CD4-positive, alpha-beta T cell treated with Interleukin-21 for 1 hour (primary cell): ENCODE measurements around the gene ZFAND3.

Experiments used
- DNase-seq: peaks from one replicate; pipeline ENCODE4 v3.0.0-alpha.2; 2020

ZFAND3 gene

GRCh38 chr6:37827603-37828265, 8.2 kb downstream of the ZFAND3 start:
- no peak for DNase-seq

DNA sequence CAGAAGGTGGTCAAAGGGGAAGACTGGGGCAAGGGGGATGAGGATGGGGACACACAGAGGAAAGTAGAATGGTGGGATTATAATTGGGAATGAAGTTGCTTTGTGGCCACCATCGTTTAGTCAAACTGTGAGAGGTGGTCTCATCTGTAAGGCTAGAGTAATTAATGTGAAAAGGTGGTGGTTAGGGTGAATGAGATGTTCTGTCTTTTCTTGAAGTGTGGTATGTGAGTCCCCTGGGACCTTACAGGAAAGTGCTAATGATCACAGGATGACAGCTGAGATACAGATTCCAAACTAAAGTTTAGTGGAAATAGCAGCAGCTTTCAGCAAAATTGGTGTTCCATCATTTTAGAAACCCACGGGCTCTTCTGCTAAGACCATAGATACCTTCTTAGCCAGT, 10.7 kb downstream of the ZFAND3 start:
- no peak for DNase-seq

GRCh38 chr6:37831457-37831856, 11.9 kb downstream of the ZFAND3 start:
- no peak for DNase-seq

- no peak for DNase-seq
These were observed 16.4 kb downstream of the ZFAND3 start for GRCh38 chr6:37835923-37836322.

GRCh38 chr6:37838219-37838921, 18.8 kb downstream of the ZFAND3 start:
- no peak for DNase-seq

- DNase-seq: no peak
These were observed 20.8 kb downstream of the ZFAND3 start for GRCh38 chr6:37840143-37840939.

DNA sequence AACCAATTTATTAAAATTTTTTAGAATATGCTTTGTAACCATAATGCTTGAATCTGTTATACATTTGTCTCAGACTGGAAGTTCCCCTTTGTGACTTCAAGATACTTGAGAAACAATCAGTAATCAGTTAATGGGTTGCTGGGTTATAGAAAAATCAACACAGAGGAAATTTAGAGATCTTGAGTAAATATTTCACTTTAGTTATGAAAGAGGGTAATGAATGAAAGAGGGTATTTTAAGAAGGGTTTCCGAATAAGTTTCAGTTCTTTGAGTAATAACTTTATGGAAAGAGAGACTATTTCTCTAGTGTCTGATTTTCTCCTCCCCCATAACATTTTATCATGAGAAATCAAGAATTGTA, 21.4 kb downstream of the ZFAND3 start:
- DNase-seq: no peak

GRCh38 chr6:37845026-37845911, 25.7 kb downstream of the ZFAND3 start:
- no peak for DNase-seq

- DNase-seq: no peak
These were observed 26.4 kb downstream of the ZFAND3 start for GRCh38 chr6:37845930-37846329.

DNA sequence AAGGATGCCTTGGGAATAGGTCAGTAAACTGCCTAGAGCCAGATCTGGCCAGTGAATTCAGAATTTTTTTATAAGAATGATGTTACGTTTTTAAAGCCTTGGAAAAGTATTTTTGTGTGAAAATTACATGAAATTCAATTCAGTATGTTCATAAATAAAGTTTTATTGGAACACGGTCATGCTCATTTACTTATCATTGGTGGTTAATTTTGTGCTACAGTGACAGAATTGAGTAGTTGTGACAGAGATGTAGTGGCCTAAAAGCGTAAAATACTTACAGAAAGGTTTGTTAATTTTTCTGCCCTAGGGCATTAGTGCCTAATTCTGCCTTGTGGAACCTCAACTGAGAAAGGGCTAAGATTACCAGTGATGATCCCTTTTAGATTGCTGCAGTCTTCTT, 28.2 kb downstream of the ZFAND3 start:
- DNase-seq: no peak

DNA sequence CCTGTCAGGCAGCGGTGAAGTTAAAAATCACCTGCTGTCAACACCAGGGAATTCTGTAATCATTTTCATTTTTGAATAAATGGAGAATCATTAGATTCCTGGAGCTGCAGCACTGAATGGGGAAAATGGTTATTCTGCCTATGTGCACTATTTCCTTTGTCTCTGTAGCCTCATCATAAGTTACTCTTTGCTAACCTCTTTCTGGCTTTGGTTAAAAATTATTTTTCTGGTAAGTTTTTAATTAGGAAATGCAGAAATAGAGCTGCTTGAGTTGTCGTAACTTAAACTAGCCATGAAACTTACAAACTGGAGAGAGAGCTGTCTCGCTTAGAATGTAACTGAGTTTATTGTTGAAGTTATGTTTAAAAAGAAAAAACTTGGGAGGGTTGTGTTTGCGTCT, 28.8 kb downstream of the ZFAND3 start:
- DNase-seq: no peak

GRCh38 chr6:37850260-37850659, 30.7 kb downstream of the ZFAND3 start:
- DNase-seq: no peak

GRCh38 chr6:37850728-37851285, 31.3 kb downstream of the ZFAND3 start:
- DNase-seq: no peak

- no peak for DNase-seq
These were observed 32.5 kb downstream of the ZFAND3 start for GRCh38 chr6:37851997-37852524.

GRCh38 chr6:37856285-37856684, 36.8 kb downstream of the ZFAND3 start:
- no peak for DNase-seq

DNA sequence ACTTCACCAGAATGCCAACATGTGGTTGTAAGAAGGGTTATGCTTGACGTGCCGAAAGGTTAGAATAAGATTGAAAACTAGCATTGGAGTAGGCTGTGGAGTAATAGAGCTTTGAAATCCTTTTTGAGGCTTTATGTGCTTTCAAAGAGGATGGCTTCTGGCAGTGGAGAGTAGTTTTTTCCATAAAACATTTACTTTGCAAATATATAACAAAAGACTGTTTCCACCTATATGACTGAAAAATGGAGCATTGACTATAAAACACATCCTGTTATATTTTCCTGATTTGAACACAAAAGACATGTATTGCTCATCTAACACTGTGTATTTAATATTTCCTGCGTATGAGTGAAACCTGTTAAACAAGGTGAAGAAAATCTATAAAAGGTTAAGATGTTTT, 38.8 kb downstream of the ZFAND3 start:
- DNase-seq: no peak

GRCh38 chr6:37860226-37860839, 40.8 kb downstream of the ZFAND3 start:
- DNase-seq: peak; percentile 42

DNA sequence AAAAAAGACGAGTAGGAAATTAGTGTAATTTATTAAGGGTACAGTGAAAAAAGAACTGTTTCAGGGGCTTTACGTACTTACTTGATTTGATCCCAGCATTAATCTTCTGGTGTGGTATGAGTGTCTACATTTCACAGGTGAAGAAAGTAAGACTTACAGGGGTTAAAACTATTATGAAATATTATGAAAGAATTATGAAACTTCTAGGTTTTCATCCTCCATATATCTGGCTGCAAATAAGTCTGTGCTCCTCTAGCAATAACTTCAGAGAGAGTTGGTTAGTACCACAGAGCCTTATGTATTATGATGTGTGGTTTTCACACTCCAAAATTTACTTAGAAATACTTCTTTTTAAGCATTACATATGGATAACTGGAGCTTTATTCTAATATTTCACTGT, 41.9 kb downstream of the ZFAND3 start:
- DNase-seq: no peak

DNA sequence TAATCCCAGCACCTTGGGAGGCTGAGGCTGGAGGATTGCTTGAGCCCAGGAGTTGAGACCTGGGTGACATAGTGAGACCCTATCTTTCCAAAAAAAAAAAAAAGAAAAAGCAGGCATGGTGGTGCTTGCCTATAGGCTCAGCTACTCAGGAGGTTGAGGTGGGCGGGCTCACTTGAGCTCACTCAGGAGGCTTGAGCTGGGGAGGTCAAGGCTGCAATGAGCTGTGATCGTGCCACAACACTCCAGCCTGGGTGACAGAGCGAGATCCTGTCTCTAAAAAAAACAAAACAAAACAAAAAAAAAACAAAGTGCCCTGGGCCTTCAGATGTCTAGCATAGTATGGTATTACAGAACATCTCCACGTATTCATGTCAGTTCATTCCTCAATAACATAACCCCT, 42.9 kb downstream of the ZFAND3 start:
- no peak for DNase-seq

DNA sequence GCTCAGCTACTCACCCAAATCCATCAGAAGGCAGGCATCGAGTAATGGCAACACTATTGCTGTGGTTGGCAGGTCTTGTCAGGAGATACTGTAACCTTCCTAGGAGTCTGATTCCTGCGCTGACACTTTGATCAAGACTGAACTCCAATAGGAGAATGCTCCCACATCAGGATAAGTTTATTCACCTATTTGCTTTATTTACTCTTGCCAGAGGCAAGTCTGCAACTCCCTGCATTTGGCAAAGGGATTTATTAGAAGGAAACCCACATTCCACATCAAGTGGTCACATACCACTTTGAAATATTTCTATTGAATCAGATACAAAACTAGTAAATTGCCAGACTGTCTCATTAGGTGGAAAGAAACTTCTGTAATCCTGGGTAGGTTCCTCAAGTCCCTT, 43.5 kb downstream of the ZFAND3 start:
- DNase-seq: no peak

- DNase-seq: no peak
These were observed 44.7 kb downstream of the ZFAND3 start for GRCh38 chr6:37864250-37864649.

DNA sequence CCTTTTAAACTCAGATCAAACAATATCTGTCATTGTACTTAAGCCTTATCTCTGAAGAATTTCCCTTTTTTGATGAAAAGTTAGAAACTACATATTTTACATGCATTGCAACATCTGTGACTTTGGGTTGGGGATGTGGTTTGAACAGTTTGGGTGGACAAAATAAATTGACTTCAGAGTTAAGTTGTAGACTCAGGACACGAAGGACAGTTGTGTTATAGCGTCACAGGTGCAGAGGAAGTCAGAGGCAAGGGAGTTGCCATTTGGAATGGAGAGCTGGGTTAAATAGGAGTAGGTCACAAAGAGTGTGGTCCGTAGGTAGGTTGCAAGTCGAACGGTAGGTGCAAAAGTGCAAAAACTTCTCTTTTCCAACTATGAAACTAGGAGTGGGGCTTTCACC, 46.0 kb downstream of the ZFAND3 start:
- DNase-seq: no peak
